Inflammatory macrophage treated with lipopolysaccharide for 4 hours (primary cell): ENCODE results near the gene ADAMTS14.
A peak's percentile ranks its signal among the peaks of the same experiment; 100 is the strongest.

Experiments
- DNase-seq: peaks from one replicate; pipeline ENCODE4 v3.0.0-alpha.2; 2020

Gene ADAMTS14

DNA sequence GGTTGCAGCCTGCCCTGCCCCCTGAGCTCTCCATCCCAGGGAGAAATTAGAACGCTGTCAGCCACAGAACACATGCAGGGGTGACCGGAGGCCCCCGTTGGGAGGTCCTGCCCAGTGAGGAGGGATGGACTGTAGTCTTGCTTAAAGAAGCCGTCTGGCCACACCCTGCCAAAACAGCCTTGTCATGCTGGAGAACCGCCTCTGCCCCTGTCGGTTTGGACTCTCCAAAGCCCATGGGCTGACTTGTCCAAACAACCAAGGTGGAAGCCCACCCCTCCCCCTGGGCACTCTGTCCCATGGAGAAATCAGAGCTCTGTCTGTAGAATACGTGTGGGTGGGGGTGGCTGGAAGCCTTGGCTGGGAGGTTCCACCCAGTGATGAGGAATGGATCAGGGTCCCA is 125.5 kb downstream of the ADAMTS14 start:
- no peak for DNase-seq

GRCh38 chr10:70799124-70799523 is 126.8 kb downstream of the ADAMTS14 start:
- DNase-seq = peak; percentile 76

DNA sequence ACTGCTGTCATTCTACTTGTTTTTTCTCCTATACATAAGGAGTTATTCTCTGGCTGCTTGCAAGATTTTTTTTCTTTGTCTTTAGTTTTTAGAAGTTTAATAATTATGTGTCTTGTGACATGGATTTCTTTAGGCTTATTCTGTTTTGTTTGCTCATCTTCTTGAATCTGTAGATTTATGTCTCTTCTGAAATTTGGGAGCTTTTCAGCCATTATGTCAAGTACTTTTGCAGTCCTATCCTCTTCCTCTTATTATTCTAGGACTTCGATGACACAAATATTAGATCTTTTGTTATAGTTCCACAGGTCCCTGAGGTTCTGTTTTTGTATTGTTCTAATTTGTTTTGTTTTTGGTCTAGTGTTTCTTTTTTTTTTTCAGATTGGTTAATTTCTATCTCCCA is 129.5 kb downstream of the ADAMTS14 start:
- DNase-seq = no peak

- DNase-seq = no peak
These were observed 131.6 kb downstream of the ADAMTS14 start for GRCh38 chr10:70803775-70804420.

GRCh38 chr10:70804421-70804808 is 132.1 kb downstream of the ADAMTS14 start:
- DNase-seq = no peak

GRCh38 chr10:70805619-70806215 is 133.4 kb downstream of the ADAMTS14 start:
- no peak for DNase-seq

DNA sequence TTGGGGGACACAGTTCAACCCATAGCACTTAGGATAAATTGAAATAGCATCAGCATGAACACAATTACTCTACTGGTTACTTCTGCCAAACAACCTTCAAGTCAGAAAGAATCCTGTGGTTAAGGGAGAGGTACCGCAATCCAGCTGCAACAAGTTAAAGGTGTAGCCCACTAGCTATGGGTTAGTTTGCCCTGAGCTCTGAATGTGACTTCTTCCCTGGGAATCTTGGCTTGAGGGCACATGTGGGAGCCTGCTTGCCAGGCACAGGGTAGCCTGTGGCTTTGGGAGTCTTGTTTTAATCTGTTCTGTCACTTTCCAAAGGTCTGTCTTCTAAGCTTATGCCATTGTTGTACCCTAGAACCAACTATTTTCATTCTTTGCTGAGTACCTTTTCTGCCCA is 134.5 kb downstream of the ADAMTS14 start:
- DNase-seq = no peak

- no peak for DNase-seq
These were observed 135.2 kb downstream of the ADAMTS14 start for GRCh38 chr10:70807556-70807955.

DNA sequence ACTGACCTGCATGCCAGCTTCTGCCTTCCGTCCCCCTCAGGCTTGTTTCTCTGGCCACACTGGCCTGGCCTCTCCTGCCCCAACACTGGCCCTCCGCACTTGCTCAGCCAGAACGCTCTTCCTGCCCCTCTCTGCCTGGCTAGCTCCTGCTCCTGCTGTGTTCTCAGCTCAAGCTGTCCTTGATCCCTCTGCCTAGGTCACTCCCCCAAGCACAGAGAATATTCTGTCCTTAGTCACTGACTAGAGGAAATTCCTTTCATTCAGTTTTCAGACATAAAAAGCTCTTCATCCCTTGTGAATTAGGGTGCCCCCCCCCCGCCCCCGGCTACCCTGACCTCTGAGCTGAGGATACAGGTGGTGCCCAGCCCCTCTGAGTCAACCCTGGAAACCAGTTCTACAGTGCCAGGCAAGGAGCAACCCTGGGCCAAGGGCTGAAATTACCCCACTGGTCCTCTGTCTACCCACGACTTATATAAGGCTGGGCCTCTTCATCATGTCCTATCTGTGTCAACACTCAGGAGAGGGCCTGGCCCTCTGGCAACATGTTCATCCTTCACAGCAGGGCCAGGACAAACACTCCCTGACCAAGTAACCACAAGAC is 136.8 kb downstream of the ADAMTS14 start:
- DNase-seq = no peak

DNA sequence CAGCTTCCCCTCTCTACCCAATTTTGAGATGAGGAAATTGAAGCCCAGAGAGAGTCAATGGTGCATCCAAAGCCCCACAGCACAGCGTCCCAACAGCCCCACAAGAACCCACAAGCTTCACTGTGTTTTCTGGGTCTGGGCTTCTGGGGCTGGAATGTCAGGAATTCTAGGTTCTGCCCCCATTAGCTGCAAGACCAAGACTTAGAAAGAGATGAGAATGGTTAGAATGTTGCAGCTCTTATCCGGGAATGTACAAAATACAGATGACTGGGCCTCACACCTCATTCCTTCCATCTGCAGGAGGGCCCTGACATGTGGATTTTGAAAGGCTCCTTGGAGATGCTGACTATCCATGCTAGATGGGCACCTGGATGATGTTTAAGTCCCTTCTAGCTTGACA is 137.4 kb downstream of the ADAMTS14 start:
- no peak for DNase-seq

DNA sequence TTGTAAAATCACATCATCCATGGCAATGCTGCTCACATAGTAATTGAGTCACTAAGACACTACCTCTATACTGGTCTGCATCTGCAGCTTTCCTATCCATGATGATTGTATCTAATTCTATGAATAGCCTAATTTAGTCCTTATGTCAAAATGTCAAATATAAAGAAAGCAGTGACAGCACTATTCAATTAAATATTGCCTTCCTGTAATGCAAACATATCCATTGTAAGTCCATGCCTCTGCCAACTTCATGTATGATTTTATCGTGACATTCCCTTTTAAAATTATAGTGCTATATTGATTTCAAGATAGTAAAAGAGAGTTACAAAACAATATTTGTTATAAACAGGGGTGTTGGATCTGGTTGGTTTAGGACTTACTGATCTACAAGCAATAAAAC is 138.7 kb downstream of the ADAMTS14 start:
- DNase-seq = no peak

DNA sequence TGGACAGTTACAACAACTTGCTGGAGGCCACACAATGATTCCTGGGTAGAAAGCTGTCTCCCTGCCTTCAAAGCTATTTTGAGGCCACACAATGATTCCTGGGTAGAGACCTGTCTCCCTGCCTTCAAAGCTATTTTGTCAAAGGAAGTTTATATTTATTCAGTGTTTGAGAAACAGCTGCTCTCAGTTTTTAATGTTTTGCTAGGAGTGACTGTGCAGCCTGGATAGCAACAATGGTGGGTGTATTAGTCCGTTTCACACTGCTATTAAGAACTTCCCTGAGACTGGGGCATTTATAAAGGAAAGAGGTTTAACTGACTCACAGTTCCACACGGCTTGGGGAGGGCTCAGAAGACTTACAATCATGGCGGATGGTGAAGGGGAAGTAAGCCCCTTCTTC is 139.6 kb downstream of the ADAMTS14 start:
- DNase-seq = no peak
